CD4-positive, CD25-positive, alpha-beta regulatory T cell (primary cell): ENCODE measurements around the gene IL31RA. TPM values are rescaled to one million over a fixed set of nuclear protein-coding genes. Genes with fewer than 3 reads are reported as not detected.

ENCODE experiments used
- ATAC-seq, 2 donors: fragments of 150-1000 bp; cut with Tn5 transposase; one replicate each; pipeline ENCODE4 v1.10.0; 2021; ENCODE audit warnings: low read depth in 2 of 2, moderate number of reproducible peaks in 2 of 2, moderate library complexity in 1 of 2
- DNase-seq, 3 donors: peaks; one replicate each; pipeline versions ENCODE4 v3.0.0 to v3.0.0-alpha.2; 2012 to 2022; ENCODE audit warnings: mixed read lengths in 1 of 3
- H3K27ac ChIP-seq: one replicate; pipeline ENCODE4 v1.7.0; 2013; ENCODE audit warnings: mild to moderate bottlenecking, low read length; ENCODE audit not compliant: insufficient read depth, poor library complexity, severe bottlenecking
- H3K27me3 ChIP-seq: one replicate; pipeline ENCODE4 v1.7.0; 2013; ENCODE audit warnings: low read length; ENCODE audit not compliant: control insufficient read depth, insufficient read depth
- H3K36me3 ChIP-seq: one replicate; pipeline ENCODE4 v1.7.0; 2013; ENCODE audit warnings: mild to moderate bottlenecking, low read length, moderate library complexity; ENCODE audit not compliant: control insufficient read depth, insufficient read depth
- H3K4me1 ChIP-seq: 2 replicates; pipeline ENCODE4 v1.7.0; 2013; ENCODE audit warnings: mild to moderate bottlenecking, low read length; ENCODE audit not compliant: insufficient read depth, control insufficient read depth, poor library complexity, severe bottlenecking
- H3K4me3 ChIP-seq: one replicate; pipeline ENCODE4 v1.7.0; 2013; ENCODE audit warnings: low read depth, mild to moderate bottlenecking, low read length, moderate library complexity
- H3K9me3 ChIP-seq, 2 experiments: 1 replicate in 1 of 2; 2 replicates in 1 of 2; pipeline ENCODE4 v1.7.0; 2013; ENCODE audit warnings: low read length in 2 of 2, mild to moderate bottlenecking in 1 of 2, moderate library complexity in 1 of 2; ENCODE audit not compliant: control insufficient read depth in 2 of 2
- H3K27ac Mint-ChIP-seq, 3 donors: one replicate each; pipeline ENCODE4 v1.8.0; 2020 to 2022; ENCODE audit warnings: mild to moderate bottlenecking in 3 of 3, mixed read lengths in 3 of 3, moderate library complexity in 2 of 3
- H3K27me3 Mint-ChIP-seq: one replicate; pipeline ENCODE4 v1.8.0; 2022; ENCODE audit warnings: mild to moderate bottlenecking, mixed read lengths
- H3K36me3 Mint-ChIP-seq: one replicate; pipeline ENCODE4 v1.8.0; 2020; ENCODE audit warnings: mixed read lengths
- H3K4me1 Mint-ChIP-seq, 4 donors: one replicate each; pipeline ENCODE4 v1.8.0; 2020 to 2022; ENCODE audit warnings: mixed read lengths in 4 of 4, mild to moderate bottlenecking in 1 of 4
- H3K4me3 Mint-ChIP-seq, 4 donors: one replicate each; pipeline ENCODE4 v1.8.0; 2020 to 2022; ENCODE audit warnings: mild to moderate bottlenecking in 4 of 4, mixed read lengths in 4 of 4, moderate library complexity in 3 of 4
- H3K9me3 Mint-ChIP-seq, 7 donors: one replicate each; pipeline ENCODE4 v1.8.0; 2020 to 2022; ENCODE audit warnings: mixed read lengths in 7 of 7, mild to moderate bottlenecking in 3 of 7, moderate library complexity in 2 of 7
- polyA plus RNA-seq, 4 donors: library from polyadenylated mRNA; unstranded; fragments of 300-500 nt; fragmentation: Illumina TruSeq; gene quantifications; one replicate each; pipeline ENCODE4 v1.2.3, GENCODE V29; 2021
- total RNA-seq: library from RNA; stranded (reverse); gene quantifications from one replicate; pipeline ENCODE4 v1.2.3, GENCODE V29; 2022

IL31RA gene
- total and polyA plus RNA-seq, 5 donors from 2014 or later: not detected

- Mint-ChIP-seq H3K4me3 (peak overlapping the region in 2 of 4 donors; percentile 26 to 31), H3K27me3 (peaks cover 4% of the 10 kb centered on the region), H3K36me3 (no peaks in the 10 kb centered on the region), H3K27ac (peak overlapping the region; percentile 8 to 52 (median 42)), H3K4me1 (peaks cover 0 to 17% (median 6%) of the 10 kb centered on the region in 4 donors), H3K9me3 (no peaks in the 10 kb centered on the region)
- Histone ChIP-seq H3K4me1 (peaks cover 12% of the 10 kb centered on the region), H3K9me3 (no peaks in the 10 kb centered on the region), H3K27me3 (peaks cover 2% of the 10 kb centered on the region), H3K36me3 (no peaks in the 10 kb centered on the region), H3K4me3 (peak overlapping the region; percentile 43), H3K27ac (no peak overlapping the region)
- peak; percentile 81 to 84 for ATAC-seq
- peak; percentile 14 to 72 (median 29) for DNase-seq
Measured at GRCh38 chr5:55903121-55903701, 52.1 kb downstream of the IL31RA start.

GRCh38 chr5:55904152-55904551 is 53.0 kb downstream of the IL31RA start:
- Mint-ChIP-seq H3K27me3 (peaks cover 4% of the 10 kb centered on the region), H3K27ac (peak overlapping the region in 2 of 3 donors; percentile 2 to 8), H3K9me3 (peaks cover 0 to 3% (median 0%) of the 10 kb centered on the region in 7 donors), H3K36me3 (no peaks in the 10 kb centered on the region), H3K4me3 (no peak overlapping the region), H3K4me1 (peaks cover 0 to 17% (median 8%) of the 10 kb centered on the region in 4 donors)
- Histone ChIP-seq H3K4me3 (no peak overlapping the region), H3K4me1 (peaks cover 12% of the 10 kb centered on the region), H3K27me3 (peaks cover 2% of the 10 kb centered on the region), H3K27ac (no peak overlapping the region), H3K9me3 (no peaks in the 10 kb centered on the region), H3K36me3 (no peaks in the 10 kb centered on the region)
- DNase-seq (no peak), ATAC-seq (no peak)

- peaks cover 0 to 3% (median 0%) of the 10 kb centered on the region in 7 donors for H3K9me3 Mint-ChIP-seq
- H3K4me3 ChIP-seq: no peak overlapping the region
- no peaks in the 10 kb centered on the region for H3K36me3 Mint-ChIP-seq
- H3K4me1 Mint-ChIP-seq: peaks cover 0 to 17% (median 8%) of the 10 kb centered on the region in 4 donors
- H3K27me3 Mint-ChIP-seq: peaks cover 5% of the 10 kb centered on the region
- no peak for ATAC-seq
- H3K4me3 Mint-ChIP-seq: no peak overlapping the region
- peaks cover 12% of the 10 kb centered on the region for H3K4me1 ChIP-seq
- H3K27me3 ChIP-seq: peaks cover 1% of the 10 kb centered on the region
- no peak overlapping the region for H3K27ac ChIP-seq
- no peaks in the 10 kb centered on the region for H3K36me3 ChIP-seq
- no peaks in the 10 kb centered on the region for H3K9me3 ChIP-seq
- DNase-seq: no peak
- peak overlapping the region in 1 of 3 donors; percentile 63 for H3K27ac Mint-ChIP-seq
Measured at GRCh38 chr5:55905251-55905650, 54.1 kb downstream of the IL31RA start.

GRCh38 chr5:55907927-55908326 is 56.8 kb downstream of the IL31RA start:
- peaks cover 0 to 3% (median 0%) of the 10 kb centered on the region in 7 donors for H3K9me3 Mint-ChIP-seq

GRCh38 chr5:55908804-55909203 is 57.6 kb downstream of the IL31RA start:
- peaks cover 0 to 5% (median 2%) of the 10 kb centered on the region in 4 donors for H3K4me1 Mint-ChIP-seq
- H3K4me3 Mint-ChIP-seq: no peak overlapping the region
- ATAC-seq: no peak
- H3K36me3 Mint-ChIP-seq: no peaks in the 10 kb centered on the region
- no peak overlapping the region for H3K27ac Mint-ChIP-seq
- H3K27me3 ChIP-seq: no peaks in the 10 kb centered on the region
- H3K4me1 ChIP-seq: peaks cover 2% of the 10 kb centered on the region
- H3K9me3 ChIP-seq: no peaks in the 10 kb centered on the region
- peaks cover 0 to 3% (median 0%) of the 10 kb centered on the region in 7 donors for H3K9me3 Mint-ChIP-seq
- no peak for DNase-seq
- H3K4me3 ChIP-seq: no peak overlapping the region
- H3K27ac ChIP-seq: no peak overlapping the region
- no peaks in the 10 kb centered on the region for H3K36me3 ChIP-seq
- H3K27me3 Mint-ChIP-seq: peaks cover 17% of the 10 kb centered on the region

More at GRCh38 chr5:55907927-55908326, 56.8 kb downstream of the IL31RA start:
- Histone ChIP-seq H3K4me1 (peaks cover 10% of the 10 kb centered on the region), H3K36me3 (no peaks in the 10 kb centered on the region), H3K27me3 (no peaks in the 10 kb centered on the region), H3K27ac (no peak overlapping the region), H3K4me3 (no peak overlapping the region), H3K9me3 (no peaks in the 10 kb centered on the region)
- Mint-ChIP-seq H3K27ac (no peak overlapping the region), H3K36me3 (no peaks in the 10 kb centered on the region), H3K27me3 (peaks cover 17% of the 10 kb centered on the region), H3K4me1 (peaks cover 0 to 14% (median 7%) of the 10 kb centered on the region in 4 donors), H3K4me3 (no peak overlapping the region)
- ATAC-seq (no peak), DNase-seq (no peak)

GRCh38 chr5:55911784-55912653 is 60.9 kb downstream of the IL31RA start:
- peaks cover 0 to 3% (median 0%) of the 10 kb centered on the region in 7 donors for H3K9me3 Mint-ChIP-seq
- no peak overlapping the region for H3K4me3 Mint-ChIP-seq
- no peak for DNase-seq
- no peak for ATAC-seq
- H3K27me3 Mint-ChIP-seq: peaks cover 17% of the 10 kb centered on the region
- Histone ChIP-seq H3K4me1 (no peaks in the 10 kb centered on the region), H3K9me3 (no peaks in the 10 kb centered on the region), H3K27me3 (no peaks in the 10 kb centered on the region), H3K36me3 (no peaks in the 10 kb centered on the region), H3K4me3 (no peak overlapping the region), H3K27ac (no peak overlapping the region)
- peak overlapping the region in 1 of 3 donors; percentile 43 for H3K27ac Mint-ChIP-seq
- no peaks in the 10 kb centered on the region for H3K36me3 Mint-ChIP-seq
- H3K4me1 Mint-ChIP-seq: peaks cover 0 to 5% (median 0%) of the 10 kb centered on the region in 4 donors

- H3K27ac Mint-ChIP-seq: no peak overlapping the region
- Histone ChIP-seq H3K27me3 (no peaks in the 10 kb centered on the region), H3K4me1 (no peaks in the 10 kb centered on the region), H3K4me3 (no peak overlapping the region), H3K36me3 (no peaks in the 10 kb centered on the region), H3K27ac (no peak overlapping the region), H3K9me3 (no peaks in the 10 kb centered on the region)
- no peak for ATAC-seq
- no peaks in the 10 kb centered on the region for H3K36me3 Mint-ChIP-seq
- H3K27me3 Mint-ChIP-seq: peaks cover 22% of the 10 kb centered on the region
- H3K4me3 Mint-ChIP-seq: no peak overlapping the region
- H3K4me1 Mint-ChIP-seq: peaks cover 0 to 3% (median 0%) of the 10 kb centered on the region in 4 donors
- peaks cover 0 to 2% (median 0%) of the 10 kb centered on the region in 7 donors for H3K9me3 Mint-ChIP-seq
- no peak for DNase-seq
Measured at GRCh38 chr5:55913466-55914413, 62.6 kb downstream of the IL31RA start.
